Measurements from ENCODE around the gene VAMP4.
"Not testable (repeated sequence)": the region's sequence is repeated elsewhere in the genome, so short reads cannot be mapped to it uniquely, and the experiment has no call there.

Gene VAMP4

GRCh38 chr1:171739656-171740055, 2.2 kb downstream of the VAMP4 start:
- TF ChIP-seq CTCF (conservative IDR thresholded peaks at IDR 0.05) = no peak
- H3K27ac ChIP-seq = no peak overlapping the region

GRCh38 chr1:171738911-171739310, 3.0 kb downstream of the VAMP4 start:
- H3K27ac ChIP-seq = no peak overlapping the region
- TF ChIP-seq CTCF (conservative IDR thresholded peaks at IDR 0.05) = no peak

- no peak overlapping the region for H3K27ac ChIP-seq
- TF ChIP-seq CTCF (conservative IDR thresholded peaks at IDR 0.05) = no peak
These were observed 5.7 kb downstream of the VAMP4 start for GRCh38 chr1:171736196-171736595.

GRCh38 chr1:171730052-171730451, 11.8 kb downstream of the VAMP4 start:
- no peak for TF ChIP-seq CTCF (conservative IDR thresholded peaks at IDR 0.05)
- H3K27ac ChIP-seq = no peak overlapping the region

GRCh38 chr1:171727778-171728177, 14.1 kb downstream of the VAMP4 start:
- no peak overlapping the region for H3K27ac ChIP-seq
- no peak for TF ChIP-seq CTCF (conservative IDR thresholded peaks at IDR 0.05)

- not testable (repeated sequence) for H3K27ac ChIP-seq
These were observed 18.7 kb downstream of the VAMP4 start for GRCh38 chr1:171723180-171723579.

GRCh38 chr1:171718848-171719247, 23.0 kb downstream of the VAMP4 start:
- TF ChIP-seq CTCF (conservative IDR thresholded peaks at IDR 0.05) = no peak
- H3K27ac ChIP-seq = no peak overlapping the region

- no peak for TF ChIP-seq CTCF (conservative IDR thresholded peaks at IDR 0.05)
- H3K27ac ChIP-seq = no peak overlapping the region
These were observed 23.6 kb downstream of the VAMP4 start for GRCh38 chr1:171718216-171718615.
